ENCODE measurements around the gene TAOK1. TPM values are rescaled to one million over a fixed set of nuclear protein-coding genes. Genes with fewer than 3 reads are reported as not detected.

TAOK1 gene
- total and polyA plus RNA-seq, 2 of the 13 experiments (the other 11 are each of a cell fraction or from before 2014, with no cell fraction given): 14.1 to 23.0 TPM

DNA sequence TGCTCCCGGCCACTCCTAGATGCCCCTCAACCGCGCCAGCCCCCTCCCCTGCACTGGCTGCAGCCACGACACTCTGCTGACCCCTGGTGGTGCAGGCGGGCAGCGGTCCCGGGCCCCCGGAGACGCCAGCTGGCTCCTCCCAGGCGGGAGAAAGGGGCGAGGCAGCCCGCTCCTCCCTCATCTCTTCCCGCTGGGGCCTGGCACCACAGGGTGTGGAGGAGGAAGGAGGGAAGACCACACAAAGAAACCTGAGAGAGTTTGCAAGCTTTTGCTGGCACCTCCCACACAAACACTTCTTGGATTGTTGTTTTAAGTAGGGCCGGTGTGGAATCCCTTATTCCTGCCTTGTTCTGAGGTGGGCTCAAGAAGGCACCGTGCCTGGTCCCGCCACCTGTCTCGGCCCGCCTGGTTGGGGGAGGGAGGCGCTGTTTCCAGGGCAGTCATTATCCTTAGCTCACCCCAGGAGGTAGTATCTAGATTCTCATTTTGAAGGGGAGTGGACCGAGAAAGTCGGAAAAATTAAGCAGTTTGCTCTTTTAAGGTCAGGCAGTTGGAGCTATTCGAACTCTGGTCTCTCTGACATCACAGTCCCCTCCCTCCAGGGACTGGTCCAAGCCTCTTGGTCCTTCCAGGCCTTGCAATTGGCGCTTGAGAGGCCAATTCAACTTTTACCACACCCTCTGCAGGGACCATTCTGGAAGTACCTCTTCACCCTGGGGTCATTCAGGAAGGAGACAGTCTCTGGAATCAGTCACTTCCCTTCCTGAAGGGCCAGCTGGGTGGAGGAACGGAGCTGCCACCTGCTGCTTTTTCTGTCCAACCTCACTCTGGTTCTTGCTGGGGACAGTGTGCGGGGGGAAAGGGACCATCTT lies 201.8 kb downstream of the TAOK1 start (continued):
- TF ChIP-seq RELA (CRISPR knock-in tag; IDR thresholded peaks at IDR 0.05): no peak
- TF ChIP-seq SALL1 (CRISPR knock-in tag; IDR thresholded peaks at IDR 0.05): peak; percentile 13; the same call in 1 of the 2 replicates
- no peak for TF ChIP-seq E2F2 (CRISPR knock-in tag; IDR thresholded peaks at IDR 0.05; ENCODE audit: borderline replicate concordance)
- no peak for TF ChIP-seq SP2 (CRISPR knock-in tag; IDR thresholded peaks at IDR 0.05)
- TF ChIP-seq EP300 (IDR thresholded peaks at IDR 0.05; ENCODE audit: low read depth in 2 of 2, low read length in 2 of 2): no peak
- no peak for TF ChIP-seq EP300 (CRISPR knock-in tag; IDR thresholded peaks at IDR 0.05; ENCODE audit: borderline replicate concordance)
- TF ChIP-seq CC2D1A (CRISPR knock-in tag; IDR thresholded peaks at IDR 0.05): no peak
- TF ChIP-seq, protein P1, sequence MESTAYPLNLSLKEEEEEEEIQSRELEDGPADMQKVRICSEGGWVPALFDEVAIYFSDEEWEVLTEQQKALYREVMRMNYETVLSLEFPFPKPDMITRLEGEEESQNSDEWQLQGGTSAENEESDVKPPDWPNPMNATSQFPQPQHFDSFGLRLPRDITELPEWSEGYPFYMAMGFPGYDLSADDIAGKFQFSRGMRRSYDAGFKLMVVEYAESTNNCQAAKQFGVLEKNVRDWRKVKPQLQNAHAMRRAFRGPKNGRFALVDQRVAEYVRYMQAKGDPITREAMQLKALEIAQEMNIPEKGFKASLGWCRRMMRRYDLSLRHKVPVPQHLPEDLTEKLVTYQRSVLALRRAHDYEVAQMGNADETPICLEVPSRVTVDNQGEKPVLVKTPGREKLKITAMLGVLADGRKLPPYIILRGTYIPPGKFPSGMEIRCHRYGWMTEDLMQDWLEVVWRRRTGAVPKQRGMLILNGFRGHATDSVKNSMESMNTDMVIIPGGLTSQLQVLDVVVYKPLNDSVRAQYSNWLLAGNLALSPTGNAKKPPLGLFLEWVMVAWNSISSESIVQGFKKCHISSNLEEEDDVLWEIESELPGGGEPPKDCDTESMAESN (CRISPR knock-in tag; conservative IDR thresholded peaks at IDR 0.05): peak; percentile 32; the same call in 1 of the 2 replicates
- TF ChIP-seq RAD21 (CRISPR knock-in tag; IDR thresholded peaks at IDR 0.05): peak; percentile 97
- 0 out of 2 replicates have a peak, but pooled peaks have one; percentile 25 for TF ChIP-seq NFKB2 (CRISPR knock-in tag; IDR thresholded peaks at IDR 0.05; ENCODE audit: borderline replicate concordance)
- TF ChIP-seq ZNF121 (CRISPR knock-in tag; IDR thresholded peaks at IDR 0.05): peak; percentile 16; the same call in 1 of the 2 replicates
- TF ChIP-seq ZSCAN21 (CRISPR knock-in tag; IDR thresholded peaks at IDR 0.05; ENCODE audit: borderline replicate concordance): no peak
- TF ChIP-seq, protein P2, sequence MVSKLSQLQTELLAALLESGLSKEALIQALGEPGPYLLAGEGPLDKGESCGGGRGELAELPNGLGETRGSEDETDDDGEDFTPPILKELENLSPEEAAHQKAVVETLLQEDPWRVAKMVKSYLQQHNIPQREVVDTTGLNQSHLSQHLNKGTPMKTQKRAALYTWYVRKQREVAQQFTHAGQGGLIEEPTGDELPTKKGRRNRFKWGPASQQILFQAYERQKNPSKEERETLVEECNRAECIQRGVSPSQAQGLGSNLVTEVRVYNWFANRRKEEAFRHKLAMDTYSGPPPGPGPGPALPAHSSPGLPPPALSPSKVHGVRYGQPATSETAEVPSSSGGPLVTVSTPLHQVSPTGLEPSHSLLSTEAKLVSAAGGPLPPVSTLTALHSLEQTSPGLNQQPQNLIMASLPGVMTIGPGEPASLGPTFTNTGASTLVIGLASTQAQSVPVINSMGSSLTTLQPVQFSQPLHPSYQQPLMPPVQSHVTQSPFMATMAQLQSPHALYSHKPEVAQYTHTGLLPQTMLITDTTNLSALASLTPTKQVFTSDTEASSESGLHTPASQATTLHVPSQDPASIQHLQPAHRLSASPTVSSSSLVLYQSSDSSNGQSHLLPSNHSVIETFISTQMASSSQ (IDR thresholded peaks at IDR 0.05; ENCODE audit: low read depth): no peak
- TF ChIP-seq, protein P2 (CRISPR knock-in tag; IDR thresholded peaks at IDR 0.05; ENCODE audit: borderline replicate concordance): no peak
- no peak for TF ChIP-seq REPIN1 (CRISPR knock-in tag; IDR thresholded peaks at IDR 0.05; ENCODE audit: borderline replicate concordance, low read depth)
- no peak for TF ChIP-seq PCBP1 (IDR thresholded peaks at IDR 0.05; ENCODE audit: borderline replicate concordance, low read depth, low read length)
- TF ChIP-seq GZF1 (CRISPR knock-in tag; IDR thresholded peaks at IDR 0.05): no peak
- TF ChIP-seq ELF1 (CRISPR knock-in tag; IDR thresholded peaks at IDR 0.05): peak; percentile 48
- no peak; the same call in 1 of the 2 replicates for TF ChIP-seq FOXJ3 (CRISPR knock-in tag; IDR thresholded peaks at IDR 0.05; ENCODE audit: borderline replicate concordance)
- 0 out of 2 replicates have a peak, but pooled peaks have one; percentile 8 for TF ChIP-seq ZNF776 (CRISPR knock-in tag; IDR thresholded peaks at IDR 0.05)
- no peak for TF ChIP-seq ZNF251 (CRISPR knock-in tag; IDR thresholded peaks at IDR 0.05)

Data from HepG2 (cell line).